GM23338 (cell line): ENCODE measurements around the gene CARNS1. TPM values are rescaled to one million over a fixed set of nuclear protein-coding genes. Genes with fewer than 3 reads are reported as not detected.

Source experiments
- ATAC-seq: fragments of 200-7000 bp; cut with Tn5 transposase; 3 replicates; pipeline ENCODE4 v1.9.1; 2020
- DNase-seq: peaks from one replicate; pipeline ENCODE4 v3.0.0-alpha.2; 2015; ENCODE audit warnings: low spot score
- H2AFZ ChIP-seq: fragments of 200-600 bp; sonication (generic); 2 replicates; pipeline ENCODE4 v1.8.0; 2016; ENCODE audit warnings: antibody characterized with exemption, mild to moderate bottlenecking, moderate library complexity
- H3F3A ChIP-seq: fragments of 200-600 bp; sonication (generic); replicated peaks from 2 replicates; pipeline ENCODE4 v1.8.0; 2017; ENCODE audit warnings: antibody characterized with exemption, mixed run types, low read depth
- H3K27ac ChIP-seq: fragments of 200-600 bp; sonication (generic); 2 replicates; pipeline ENCODE4 v1.6.1; 2016; ENCODE audit warnings: low read depth
- H3K27me3 ChIP-seq: fragments of 200-600 bp; sonication (generic); 2 replicates; pipeline ENCODE4 v1.8.0; 2016; ENCODE audit warnings: mild to moderate bottlenecking, mixed run types, moderate library complexity; ENCODE audit not compliant: insufficient read depth
- H3K36me3 ChIP-seq: fragments of 200-600 bp; sonication (generic); 2 replicates; pipeline ENCODE4 v1.8.0; 2016; ENCODE audit warnings: mild to moderate bottlenecking; ENCODE audit not compliant: insufficient read depth
- H3K4me1 ChIP-seq: fragments of 200-600 bp; sonication (generic); 2 replicates; pipeline ENCODE4 v1.8.0; 2016; ENCODE audit warnings: mild to moderate bottlenecking, moderate library complexity; ENCODE audit not compliant: insufficient read depth
- H3K4me2 ChIP-seq: fragments of 200-600 bp; sonication (generic); 2 replicates; pipeline ENCODE4 v1.7.1; 2017; ENCODE audit warnings: mixed run types
- H3K4me3 ChIP-seq: fragments of 200-600 bp; sonication (generic); 2 replicates; pipeline ENCODE4 v1.6.1; 2016; ENCODE audit warnings: mixed run types
- H3K79me2 ChIP-seq: fragments of 200-600 bp; sonication (generic); replicated peaks from 2 replicates; pipeline ENCODE4 v1.8.0; 2017; ENCODE audit warnings: mild to moderate bottlenecking; ENCODE audit not compliant: insufficient read depth
- H3K9me2 ChIP-seq: fragments of 200-600 bp; sonication (generic); 2 replicates; pipeline ENCODE4 v1.8.0; 2017; ENCODE audit not compliant: insufficient read depth
- H4K20me1 ChIP-seq: fragments of 200-600 bp; sonication (generic); replicated peaks from 2 replicates; pipeline ENCODE4 v1.8.0; 2017; ENCODE audit warnings: mild to moderate bottlenecking; ENCODE audit not compliant: insufficient read depth
- H3K27ac Mint-ChIP-seq: 2 replicates; pipeline ENCODE4 v1.8.0; 2020; ENCODE audit warnings: inconsistent platforms, mild to moderate bottlenecking, moderate library complexity, mixed read lengths
- H3K27me3 Mint-ChIP-seq: 3 replicates; pipeline ENCODE4 v1.8.0; 2022; ENCODE audit warnings: low read depth, mild to moderate bottlenecking, moderate library complexity, mixed read lengths, inconsistent platforms; ENCODE audit not compliant: insufficient read depth, poor library complexity
- H3K36me3 Mint-ChIP-seq: 3 replicates; pipeline ENCODE4 v1.8.0; 2021; ENCODE audit warnings: low read depth, mild to moderate bottlenecking, inconsistent platforms, moderate library complexity, mixed read lengths
- H3K4me1 Mint-ChIP-seq: 3 replicates; pipeline ENCODE4 v1.8.0; 2020; ENCODE audit warnings: mild to moderate bottlenecking, inconsistent platforms, mixed read lengths
- H3K4me3 Mint-ChIP-seq: 3 replicates; pipeline ENCODE4 v1.8.0; 2021; ENCODE audit warnings: moderate library complexity, mild to moderate bottlenecking, inconsistent platforms, mixed read lengths
- H3K9me3 Mint-ChIP-seq: 3 replicates; pipeline ENCODE4 v1.8.0; 2020; ENCODE audit warnings: moderate library complexity, mild to moderate bottlenecking, inconsistent platforms, mixed read lengths
- EZH2 ChIP-seq: fragments of 200-600 bp; sonication (generic); IDR thresholded peaks from one replicate; pipeline ENCODE4 v1.8.0; 2017; ENCODE audit warnings: antibody characterized with exemption, mild to moderate bottlenecking, low read depth; ENCODE audit not compliant: unreplicated experiment
- EZH2phosphoT487 ChIP-seq: fragments of 200-600 bp; sonication (generic); IDR thresholded peaks from one replicate; pipeline ENCODE4 v1.8.1; 2018; ENCODE audit warnings: antibody characterized with exemption; ENCODE audit not compliant: unreplicated experiment
- JUNB ChIP-seq: IDR thresholded peaks from one replicate; pipeline ENCODE4 v1.6.1; 2016; ENCODE audit warnings: antibody characterized with exemption; ENCODE audit not compliant: unreplicated experiment
- NANOG ChIP-seq: IDR thresholded peaks from 2 replicates; pipeline ENCODE4 v1.6.1; 2016; ENCODE audit warnings: antibody characterized with exemption, borderline replicate concordance
- STAT1 ChIP-seq: IDR thresholded peaks from one replicate; pipeline ENCODE4 v1.6.1; 2016; ENCODE audit warnings: antibody characterized with exemption; ENCODE audit not compliant: unreplicated experiment
- ZNF114 ChIP-seq: fragments of 250-450 bp; sonication (Bioruptor Pico); IDR thresholded peaks from 2 replicates; pipeline ENCODE4 v1.5.0; 2020; ENCODE audit warnings: mild to moderate bottlenecking, moderate library complexity
- ZNF331 ChIP-seq: fragments of 250-450 bp; sonication (Bioruptor Pico); IDR thresholded peaks from 2 replicates; pipeline ENCODE4 v1.5.0; 2020; ENCODE audit warnings: low read depth, mild to moderate bottlenecking, moderate library complexity
- polyA plus RNA-seq: library from polyadenylated mRNA; unstranded; fragments of >200 nt; fragmentation: Nextera tagmentation; extraction: Ambion mirVana; gene quantifications from 2 replicates; pipeline ENCODE4 v1.2.1, GENCODE V29; 2016
- total RNA-seq: library from RNA; depleted of rRNA; stranded (reverse); fragments of >200 nt; shearing (Covaris generic); gene quantifications from 2 replicates; pipeline ENCODE4 v1.2.3, GENCODE V29; 2014
- TF ChIP-seq, protein P1 (sequence below): IDR thresholded peaks from 2 replicates; pipeline ENCODE4 v1.6.1; 2016; ENCODE audit warnings: antibody characterized with exemption
- TF ChIP-seq, protein P2 (sequence below): IDR thresholded peaks from one replicate; pipeline ENCODE4 v1.6.1; 2018; ENCODE audit warnings: antibody characterized with exemption; ENCODE audit not compliant: unreplicated experiment

CARNS1 gene
- total and polyA plus RNA-seq, 2 experiments from 2014 or later, result 0.52 to 0.76 TPM

DNA sequence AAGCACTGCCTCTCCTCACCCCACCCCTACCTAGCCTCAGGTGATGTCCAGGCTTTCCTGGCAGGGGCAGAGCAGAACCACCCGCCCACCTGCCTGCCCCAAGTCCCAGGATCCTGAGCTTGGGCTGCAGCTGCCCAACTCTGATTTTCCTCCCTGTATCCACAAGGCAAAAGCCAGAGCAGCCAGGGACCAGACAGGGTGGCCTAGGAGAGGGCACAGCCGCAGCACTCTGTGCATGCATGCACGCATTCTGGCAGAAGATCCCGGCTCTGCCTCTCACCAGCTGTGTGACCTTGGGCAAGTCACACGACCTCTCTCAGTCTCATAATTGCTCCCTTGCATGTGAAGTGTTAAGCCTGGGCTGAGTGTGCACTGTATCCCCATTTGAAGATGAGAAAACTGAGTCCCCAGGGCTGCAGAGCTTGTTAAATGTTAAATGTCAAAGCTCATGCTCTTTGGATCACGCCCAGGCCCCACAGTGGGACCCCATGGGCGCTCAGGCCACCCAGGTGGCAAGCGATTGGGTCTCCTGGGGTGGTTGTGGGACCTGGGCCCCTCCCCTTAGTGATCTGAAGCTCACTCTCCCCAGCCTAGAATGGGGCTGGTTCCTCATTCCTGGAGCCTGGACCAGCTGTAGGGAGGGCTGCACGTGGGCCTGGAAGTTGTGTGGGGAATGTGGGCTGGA lies 2.8 kb upstream of the CARNS1 start:
- H4K20me1 ChIP-seq, result no peaks in the 10 kb centered on the region
- peaks cover 15% of the 10 kb centered on the region; the same call in 1 of the 2 replicates for H3K4me1 ChIP-seq
- H3K27ac ChIP-seq, result no peak overlapping the region
- Mint-ChIP-seq H3K27me3 (peaks cover 33% of the 10 kb centered on the region), H3K4me3 (no peak overlapping the region), H3K4me1 (peaks cover 29% of the 10 kb centered on the region), H3K27ac (no peak overlapping the region), H3K36me3 (no peaks in the 10 kb centered on the region), H3K9me3 (no peaks in the 10 kb centered on the region)
- DNase-seq (no peak), ATAC-seq (no peak)
- H3K9me2 ChIP-seq, result no peaks in the 10 kb centered on the region
- H3K27me3 ChIP-seq, result peaks cover 11% of the 10 kb centered on the region; the same call in 1 of the 2 replicates
- H3K36me3 ChIP-seq, result no peaks in the 10 kb centered on the region
- no peak overlapping the region for H3K4me2 ChIP-seq
- TF ChIP-seq, protein P1, sequence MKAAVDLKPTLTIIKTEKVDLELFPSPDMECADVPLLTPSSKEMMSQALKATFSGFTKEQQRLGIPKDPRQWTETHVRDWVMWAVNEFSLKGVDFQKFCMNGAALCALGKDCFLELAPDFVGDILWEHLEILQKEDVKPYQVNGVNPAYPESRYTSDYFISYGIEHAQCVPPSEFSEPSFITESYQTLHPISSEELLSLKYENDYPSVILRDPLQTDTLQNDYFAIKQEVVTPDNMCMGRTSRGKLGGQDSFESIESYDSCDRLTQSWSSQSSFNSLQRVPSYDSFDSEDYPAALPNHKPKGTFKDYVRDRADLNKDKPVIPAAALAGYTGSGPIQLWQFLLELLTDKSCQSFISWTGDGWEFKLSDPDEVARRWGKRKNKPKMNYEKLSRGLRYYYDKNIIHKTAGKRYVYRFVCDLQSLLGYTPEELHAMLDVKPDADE, result no peak
- TF ChIP-seq ZNF114 (CRISPR knock-in tag), result no peak
- TF ChIP-seq, protein P2, sequence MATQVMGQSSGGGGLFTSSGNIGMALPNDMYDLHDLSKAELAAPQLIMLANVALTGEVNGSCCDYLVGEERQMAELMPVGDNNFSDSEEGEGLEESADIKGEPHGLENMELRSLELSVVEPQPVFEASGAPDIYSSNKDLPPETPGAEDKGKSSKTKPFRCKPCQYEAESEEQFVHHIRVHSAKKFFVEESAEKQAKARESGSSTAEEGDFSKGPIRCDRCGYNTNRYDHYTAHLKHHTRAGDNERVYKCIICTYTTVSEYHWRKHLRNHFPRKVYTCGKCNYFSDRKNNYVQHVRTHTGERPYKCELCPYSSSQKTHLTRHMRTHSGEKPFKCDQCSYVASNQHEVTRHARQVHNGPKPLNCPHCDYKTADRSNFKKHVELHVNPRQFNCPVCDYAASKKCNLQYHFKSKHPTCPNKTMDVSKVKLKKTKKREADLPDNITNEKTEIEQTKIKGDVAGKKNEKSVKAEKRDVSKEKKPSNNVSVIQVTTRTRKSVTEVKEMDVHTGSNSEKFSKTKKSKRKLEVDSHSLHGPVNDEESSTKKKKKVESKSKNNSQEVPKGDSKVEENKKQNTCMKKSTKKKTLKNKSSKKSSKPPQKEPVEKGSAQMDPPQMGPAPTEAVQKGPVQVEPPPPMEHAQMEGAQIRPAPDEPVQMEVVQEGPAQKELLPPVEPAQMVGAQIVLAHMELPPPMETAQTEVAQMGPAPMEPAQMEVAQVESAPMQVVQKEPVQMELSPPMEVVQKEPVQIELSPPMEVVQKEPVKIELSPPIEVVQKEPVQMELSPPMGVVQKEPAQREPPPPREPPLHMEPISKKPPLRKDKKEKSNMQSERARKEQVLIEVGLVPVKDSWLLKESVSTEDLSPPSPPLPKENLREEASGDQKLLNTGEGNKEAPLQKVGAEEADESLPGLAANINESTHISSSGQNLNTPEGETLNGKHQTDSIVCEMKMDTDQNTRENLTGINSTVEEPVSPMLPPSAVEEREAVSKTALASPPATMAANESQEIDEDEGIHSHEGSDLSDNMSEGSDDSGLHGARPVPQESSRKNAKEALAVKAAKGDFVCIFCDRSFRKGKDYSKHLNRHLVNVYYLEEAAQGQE, result no peak
- H2AFZ ChIP-seq, result no peak overlapping the region
- no peaks in the 10 kb centered on the region for H3F3A ChIP-seq
- no peak overlapping the region for H3K4me3 ChIP-seq
- H3K79me2 ChIP-seq, result no peaks in the 10 kb centered on the region

DNA sequence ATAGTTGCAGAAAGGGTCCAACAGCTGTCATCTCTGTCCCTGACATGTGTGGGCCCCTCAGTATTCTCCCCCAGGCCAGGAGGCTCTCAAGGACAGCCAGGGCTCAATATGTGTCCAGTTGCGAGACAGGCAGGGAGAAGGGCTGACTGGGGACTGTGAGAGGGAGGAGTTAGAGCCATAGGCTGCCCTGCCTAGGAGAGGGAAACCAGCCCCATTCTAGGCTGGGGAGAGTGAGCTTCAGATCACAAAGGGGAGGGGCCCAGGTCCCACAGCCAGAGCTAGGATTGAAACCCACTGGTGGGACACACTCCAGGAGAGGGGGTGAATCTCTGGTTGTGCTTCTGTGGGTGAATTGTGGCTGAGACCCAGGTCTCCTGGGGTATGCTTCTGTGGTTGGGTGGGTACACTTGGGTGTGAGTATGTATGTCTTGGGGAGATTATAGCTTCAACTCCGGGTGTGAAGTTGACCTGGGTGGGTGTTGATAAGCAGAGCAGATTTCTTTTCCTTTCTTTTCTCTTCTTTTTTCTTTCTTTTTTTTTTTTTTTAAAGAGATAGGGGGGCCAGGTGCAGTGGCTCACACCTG lies 2.1 kb upstream of the CARNS1 start:
- no peak overlapping the region for H2AFZ ChIP-seq
- Mint-ChIP-seq H3K4me3 (no peak overlapping the region), H3K27me3 (peaks cover 25% of the 10 kb centered on the region), H3K4me1 (peaks cover 26% of the 10 kb centered on the region), H3K9me3 (no peaks in the 10 kb centered on the region), H3K36me3 (no peaks in the 10 kb centered on the region), H3K27ac (no peak overlapping the region; the same call in 1 of the 2 replicates)
- H3K4me2 ChIP-seq, result no peak overlapping the region
- ATAC-seq (no peak), DNase-seq (no peak)
- H3K36me3 ChIP-seq, result no peaks in the 10 kb centered on the region
- H3K27ac ChIP-seq, result no peak overlapping the region
- no peak overlapping the region for H3K4me3 ChIP-seq
- no peaks in the 10 kb centered on the region for H3F3A ChIP-seq
- no peaks in the 10 kb centered on the region for H4K20me1 ChIP-seq
- H3K9me2 ChIP-seq, result no peaks in the 10 kb centered on the region
- H3K27me3 ChIP-seq, result peaks cover 11% of the 10 kb centered on the region; the same call in 1 of the 2 replicates
- H3K4me1 ChIP-seq, result peaks cover 15% of the 10 kb centered on the region; the same call in 1 of the 2 replicates
- no peaks in the 10 kb centered on the region for H3K79me2 ChIP-seq
- TF ChIP-seq JUNB, result no peak
- TF ChIP-seq STAT1, result no peak
- TF ChIP-seq, protein P2, result no peak
- TF ChIP-seq NANOG, result no peak
- no peak for TF ChIP-seq ZNF331
- no peak for TF ChIP-seq ZNF114 (CRISPR knock-in tag)
- TF ChIP-seq EZH2, result no peak
- TF ChIP-seq EZH2phosphoT487, result no peak
